ENCODE measurements around the gene TET1. TPM values are rescaled to one million over a fixed set of nuclear protein-coding genes. Genes with fewer than 3 reads are reported as not detected.
"Not testable (repeated sequence)": the region's sequence is repeated elsewhere in the genome, so short reads cannot be mapped to it uniquely, and the experiment has no call there.

TET1 gene
- total RNA-seq, 1 experiment from 2014 or later, result 2.7 TPM

GRCh38 chr10:68735739-68736138 lies 175.6 kb downstream of the TET1 start:
- H3K4me3 ChIP-seq (replicated peaks in 1 of 2; ENCODE audit: low read depth in 1 of 2, low read length in 2 of 2); RAD21 ChIA-PET (ENCODE audit: low non-redundant PET in 1 of 2, low total read pairs in 2 of 2, uncharacterized antibody in 2 of 2, unreplicated experiment in 2 of 2); H2AFZ ChIP-seq (ENCODE audit: low read depth, low read length, poor library complexity, severe bottlenecking); H3K27me3 ChIP-seq (ENCODE audit: insufficient read depth, low read length); CTCF ChIA-PET; POLR2A ChIA-PET; BruUV-seq (replicated peaks); ATAC-seq; H3K9ac ChIP-seq (ENCODE audit: low read length); H3K27ac ChIP-seq (ENCODE audit: low read depth, low read length); H4K20me1 ChIP-seq (ENCODE audit: insufficient read depth); DNase-seq (ENCODE audit: low read depth, low spot score); H3K4me1 ChIP-seq (ENCODE audit: control insufficient read depth in 1 of 2, insufficient read depth in 2 of 2, low read length in 2 of 2); H3K9me3 ChIP-seq (ENCODE audit: control insufficient read depth in 1 of 2, insufficient read depth in 1 of 2, low read depth in 1 of 2, low read length in 2 of 2); H3K9me2 ChIP-seq (ENCODE audit: insufficient read depth); intact Hi-C loops (cut with micrococcal nuclease); H3K4me2 ChIP-seq (ENCODE audit: low read length): not testable (repeated sequence)
- Histone ChIP-seq H3K36me3 (ENCODE audit: control insufficient read depth in 1 of 2, insufficient read depth in 2 of 2, low read length in 2 of 2) (peaks cover 49 to 57% of the 10 kb centered on the region in 2 experiments), H3K79me2 (ENCODE audit: insufficient read depth, low read length) (peaks cover 86% of the 10 kb centered on the region)

- intact Hi-C loops (cut with micrococcal nuclease); H3K4me1 ChIP-seq (ENCODE audit: control insufficient read depth in 1 of 2, insufficient read depth in 2 of 2, low read length in 2 of 2); H3K9me3 ChIP-seq (ENCODE audit: control insufficient read depth in 1 of 2, insufficient read depth in 1 of 2, low read depth in 1 of 2, low read length in 2 of 2); H3K4me3 ChIP-seq (replicated peaks in 1 of 2; ENCODE audit: low read depth in 1 of 2, low read length in 2 of 2); H3K4me2 ChIP-seq (ENCODE audit: low read length); H3K27me3 ChIP-seq (ENCODE audit: insufficient read depth, low read length); H3K9me2 ChIP-seq (ENCODE audit: insufficient read depth); CTCF ChIA-PET; H3K27ac ChIP-seq (ENCODE audit: low read depth, low read length); DNase-seq (ENCODE audit: low read depth, low spot score); H3K9ac ChIP-seq (ENCODE audit: low read length); BruUV-seq (replicated peaks); POLR2A ChIA-PET; H4K20me1 ChIP-seq (ENCODE audit: insufficient read depth); H2AFZ ChIP-seq (ENCODE audit: low read depth, low read length, poor library complexity, severe bottlenecking); ATAC-seq; RAD21 ChIA-PET (ENCODE audit: low non-redundant PET in 1 of 2, low total read pairs in 2 of 2, uncharacterized antibody in 2 of 2, unreplicated experiment in 2 of 2): not testable (repeated sequence)
- H3K36me3 ChIP-seq (ENCODE audit: control insufficient read depth in 1 of 2, insufficient read depth in 2 of 2, low read length in 2 of 2), result peaks cover 50 to 76% of the 10 kb centered on the region in 2 experiments
- H3K79me2 ChIP-seq (ENCODE audit: insufficient read depth, low read length), result peaks cover 49% of the 10 kb centered on the region
Measured at GRCh38 chr10:68740676-68741075, 180.5 kb downstream of the TET1 start.

GRCh38 chr10:68742397-68742796 lies 182.3 kb downstream of the TET1 start:
- Histone ChIP-seq H3K4me2 (ENCODE audit: low read length) (no peak overlapping the region), H3K36me3 (ENCODE audit: control insufficient read depth in 1 of 2, insufficient read depth in 2 of 2, low read length in 2 of 2) (peaks cover 42 to 72% of the 10 kb centered on the region in 2 experiments), H3K27me3 (ENCODE audit: insufficient read depth, low read length) (no peaks in the 10 kb centered on the region), H3K4me1 (ENCODE audit: control insufficient read depth in 1 of 2, insufficient read depth in 2 of 2, low read length in 2 of 2) (no peaks in the 10 kb centered on the region), H2AFZ (ENCODE audit: low read depth, low read length, poor library complexity, severe bottlenecking) (no peak overlapping the region), H3K79me2 (ENCODE audit: insufficient read depth, low read length) (peaks cover 35% of the 10 kb centered on the region), H4K20me1 (ENCODE audit: insufficient read depth) (no peaks in the 10 kb centered on the region), H3K9me3 (ENCODE audit: control insufficient read depth in 1 of 2, insufficient read depth in 1 of 2, low read depth in 1 of 2, low read length in 2 of 2) (no peaks in the 10 kb centered on the region), H3K27ac (ENCODE audit: low read depth, low read length) (no peak overlapping the region; the same call in 1 of the 2 replicates), H3K9me2 (ENCODE audit: insufficient read depth) (no peaks in the 10 kb centered on the region), H3K4me3 (replicated peaks in 1 of 2; ENCODE audit: low read depth in 1 of 2, low read length in 2 of 2) (no peak overlapping the region), H3K9ac (ENCODE audit: low read length) (no peak overlapping the region)
- intact Hi-C loops (cut with micrococcal nuclease), result no loop called here
- no TSS peak for BruUV-seq (replicated peaks)
- POLR2A ChIA-PET, result no interaction called here
- ATAC-seq (no peak), DNase-seq (ENCODE audit: low read depth, low spot score) (no peak)
- CTCF ChIA-PET, result no interaction called here
- RAD21 ChIA-PET (ENCODE audit: low non-redundant PET in 1 of 2, low total read pairs in 2 of 2, uncharacterized antibody in 2 of 2, unreplicated experiment in 2 of 2), result no interaction called here
- no peak for TF ChIP-seq FOSL1 (IDR thresholded peaks at IDR 0.05; ENCODE audit: low read depth)
- no peak for TF ChIP-seq ZNF274 (IDR thresholded peaks at IDR 0.05; ENCODE audit: low read depth, low read length)
- no peak for TF ChIP-seq ATF3 (IDR thresholded peaks at IDR 0.05)
- TF ChIP-seq EZH2 (IDR thresholded peaks at IDR 0.05), result no peak
- TF ChIP-seq JUND (IDR thresholded peaks at IDR 0.05), result no peak
- TF ChIP-seq EZH2phosphoT487 (IDR thresholded peaks at IDR 0.05; ENCODE audit: borderline replicate concordance), result no peak
- no peak for TF ChIP-seq REST (IDR thresholded peaks at IDR 0.05; ENCODE audit: low read depth)
- no peak for TF ChIP-seq TCF7L2 (IDR thresholded peaks at IDR 0.05; ENCODE audit: borderline replicate concordance, extremely low read depth, insufficient read depth, insufficient read length)
- TF ChIP-seq ELF1 (IDR thresholded peaks at IDR 0.05; ENCODE audit: borderline replicate concordance, low read depth), result no peak
- TF ChIP-seq CBX3 (IDR thresholded peaks at IDR 0.05; ENCODE audit: low read depth), result no peak
- TF ChIP-seq CEBPB (IDR thresholded peaks at IDR 0.05; ENCODE audit: low read depth), result no peak
- no peak for TF ChIP-seq RAD21 (IDR thresholded peaks at IDR 0.05; ENCODE audit: low read depth)
- TF ChIP-seq SP1 (IDR thresholded peaks at IDR 0.05; ENCODE audit: low read depth), result no peak

Measured in HCT116 (cell line).